CD4-positive, alpha-beta T cell (primary cell): ENCODE data around the gene APBB1. TPM values are rescaled to one million over a fixed set of nuclear protein-coding genes. Genes with fewer than 3 reads are reported as not detected.

Source experiments
- ATAC-seq: fragments of 200-7000 bp; cut with Tn5 transposase; one replicate; pipeline ENCODE4 v1.10.0; 2022; ENCODE audit warnings: mild to moderate bottlenecking; ENCODE audit not compliant: poor library complexity
- CTCF ChIA-PET: fragments of 350-600 bp; sonication (Branson Sonifier 250); formaldehyde crosslinking; loops from one replicate; lab custom pipeline; 2021; ENCODE audit warnings: antibody characterized with exemption, inconsistent platforms; lab: Charles Lee
- POLR2A ChIA-PET: fragments of 350-600 bp; sonication (Branson Sonifier 250); formaldehyde crosslinking; loops from one replicate; lab custom pipeline; 2021; ENCODE audit warnings: antibody characterized with exemption, inconsistent platforms; lab: Charles Lee
- DNase-seq, 14 experiments: peaks; one replicate each; pipeline ENCODE4 v3.0.0-alpha.2; 2013 to 2020; ENCODE audit warnings: mixed read lengths in 2 of 14
- H3K27ac ChIP-seq, 2 donors: one replicate each; pipeline versions ENCODE4 v1.5.1 to v1.7.0; 2013; ENCODE audit warnings: low read length in 2 of 2, low read depth in 1 of 2, mild to moderate bottlenecking in 1 of 2
- H3K27me3 ChIP-seq, 2 experiments: 1 replicate in 1 of 2; 2 replicates in 1 of 2; pipeline versions ENCODE4 v1.6.1 to v1.7.0; 2013; ENCODE audit warnings: low read length in 2 of 2, control low read depth in 1 of 2, mild to moderate bottlenecking in 1 of 2, moderate library complexity in 1 of 2; ENCODE audit not compliant: insufficient read depth in 2 of 2, control insufficient read depth in 1 of 2
- H3K36me3 ChIP-seq: one replicate; pipeline ENCODE4 v1.6.1; 2013; ENCODE audit warnings: low read length, control low read depth; ENCODE audit not compliant: insufficient read depth
- H3K4me1 ChIP-seq: one replicate; pipeline ENCODE4 v1.6.1; 2013; ENCODE audit warnings: low read length, control low read depth; ENCODE audit not compliant: insufficient read depth
- H3K4me3 ChIP-seq: one replicate; pipeline ENCODE4 v1.5.1; 2013; ENCODE audit warnings: mild to moderate bottlenecking, low read length, moderate library complexity
- H3K9me3 ChIP-seq, 2 experiments: 1 replicate in 1 of 2; 2 replicates in 1 of 2; pipeline versions ENCODE4 v1.6.1 to v1.7.0; 2013; ENCODE audit warnings: low read length in 2 of 2, mild to moderate bottlenecking in 2 of 2, control low read depth in 1 of 2, moderate library complexity in 1 of 2; ENCODE audit not compliant: control insufficient read depth in 1 of 2, insufficient read depth in 1 of 2
- H3K27ac Mint-ChIP-seq: one replicate; pipeline ENCODE4 v1.8.0; 2020; ENCODE audit warnings: mixed read lengths
- H3K27me3 Mint-ChIP-seq: one replicate; pipeline ENCODE4 v1.8.0; 2021; ENCODE audit warnings: mixed read lengths
- H3K36me3 Mint-ChIP-seq: one replicate; pipeline ENCODE4 v1.8.0; 2021; ENCODE audit warnings: low read depth, mixed read lengths
- H3K4me1 Mint-ChIP-seq: one replicate; pipeline ENCODE4 v1.8.0; 2021; ENCODE audit warnings: low read depth, mixed read lengths
- H3K4me3 Mint-ChIP-seq: one replicate; pipeline ENCODE4 v1.8.0; 2020; ENCODE audit warnings: mild to moderate bottlenecking, mixed read lengths
- H3K9me3 Mint-ChIP-seq: one replicate; pipeline ENCODE4 v1.8.0; 2020; ENCODE audit warnings: mixed read lengths
- intact Hi-C, 2 experiments: fragments of 100-400 bp; cut with DNase I in 1 of 2; cut with micrococcal nuclease in 1 of 2; formaldehyde crosslinking; loops; one replicate each; pipeline versions ENCODE4 v1.15.1 to v1.9.0; 2023 to 2025; cut with DNase I, micrococcal nuclease
- total RNA-seq, 174 experiments: library from RNA in 2 of 174; stranded (reverse) in 2 of 174; gene quantifications; one replicate each; pipeline ENCODE4 v1.2.3 and lab custom pipeline; 2021 to 2026
- TF ChIP-seq, protein P1 (sequence below): fragments of 200-600 bp; IDR thresholded peaks from one replicate; pipeline ENCODE4 v1.8.0; 2022; ENCODE audit warnings: antibody characterized with exemption, mild to moderate bottlenecking

The APBB1 gene
- total RNA-seq, 2 experiments from 2014 or later: 182 to 184 TPM

DNA sequence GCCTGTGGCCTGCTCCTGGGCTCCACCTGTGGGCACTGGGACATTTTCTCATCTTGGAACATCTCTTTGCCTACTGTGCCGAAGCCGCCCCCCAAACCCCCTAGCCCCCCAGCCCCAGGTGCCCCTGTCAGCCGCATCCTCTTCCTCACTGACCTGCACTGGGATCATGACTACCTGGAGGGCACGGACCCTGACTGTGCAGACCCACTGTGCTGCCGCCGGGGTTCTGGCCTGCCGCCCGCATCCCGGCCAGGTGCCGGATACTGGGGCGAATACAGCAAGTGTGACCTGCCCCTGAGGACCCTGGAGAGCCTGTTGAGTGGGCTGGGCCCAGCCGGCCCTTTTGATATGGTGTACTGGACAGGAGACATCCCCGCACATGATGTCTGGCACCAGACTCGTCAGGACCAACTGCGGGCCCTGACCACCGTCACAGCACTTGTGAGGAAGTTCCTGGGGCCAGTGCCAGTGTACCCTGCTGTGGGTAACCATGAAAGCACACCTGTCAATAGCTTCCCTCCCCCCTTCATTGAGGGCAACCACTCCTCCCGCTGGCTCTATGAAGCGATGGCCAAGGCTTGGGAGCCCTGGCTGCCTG is 27.3 kb downstream of the APBB1 start:
- Histone ChIP-seq H3K4me3 (peak overlapping the region; percentile 95), H3K27ac (peak overlapping the region in 1 of 2 donors; percentile 93), H3K27me3 (no peaks in the 10 kb centered on the region), H3K36me3 (peaks cover 42% of the 10 kb centered on the region), H3K4me1 (peaks cover 65% of the 10 kb centered on the region), H3K9me3 (no peaks in the 10 kb centered on the region)
- Mint-ChIP-seq H3K4me1 (peaks cover 81% of the 10 kb centered on the region), H3K27ac (peak overlapping the region; percentile 93), H3K27me3 (no peaks in the 10 kb centered on the region), H3K9me3 (no peaks in the 10 kb centered on the region), H3K4me3 (peak overlapping the region; percentile 90), H3K36me3 (peaks cover 64% of the 10 kb centered on the region)
- DNase-seq (peak in 1 of 14 experiments; percentile 27), ATAC-seq (no peak)
- intact Hi-C loops: loop anchor here (1.0 to 2.0 kb wide), 3 partner anchors 27 to 81 kb away; partner anchors contain the start of genes APBB1 (in 2 of the 2) and TRIM3 (in 1 of the 2)
- ChIA-PET CTCF (interaction anchor here (1.4 to 2.0 kb wide), 2 partner anchors 13 to 346 kb away, joined by 3 to 6 read pairs; no protein-coding TSS in a partner anchor), POLR2A (interaction anchor here (0.5 to 8.4 kb wide), 7 partner anchors 11 to 276 kb away, joined by 3 to 253 read pairs (median 31); partner anchors contain the start of genes APBB1, ARFIP2 and TIMM10B)
- TF ChIP-seq, protein P1, sequence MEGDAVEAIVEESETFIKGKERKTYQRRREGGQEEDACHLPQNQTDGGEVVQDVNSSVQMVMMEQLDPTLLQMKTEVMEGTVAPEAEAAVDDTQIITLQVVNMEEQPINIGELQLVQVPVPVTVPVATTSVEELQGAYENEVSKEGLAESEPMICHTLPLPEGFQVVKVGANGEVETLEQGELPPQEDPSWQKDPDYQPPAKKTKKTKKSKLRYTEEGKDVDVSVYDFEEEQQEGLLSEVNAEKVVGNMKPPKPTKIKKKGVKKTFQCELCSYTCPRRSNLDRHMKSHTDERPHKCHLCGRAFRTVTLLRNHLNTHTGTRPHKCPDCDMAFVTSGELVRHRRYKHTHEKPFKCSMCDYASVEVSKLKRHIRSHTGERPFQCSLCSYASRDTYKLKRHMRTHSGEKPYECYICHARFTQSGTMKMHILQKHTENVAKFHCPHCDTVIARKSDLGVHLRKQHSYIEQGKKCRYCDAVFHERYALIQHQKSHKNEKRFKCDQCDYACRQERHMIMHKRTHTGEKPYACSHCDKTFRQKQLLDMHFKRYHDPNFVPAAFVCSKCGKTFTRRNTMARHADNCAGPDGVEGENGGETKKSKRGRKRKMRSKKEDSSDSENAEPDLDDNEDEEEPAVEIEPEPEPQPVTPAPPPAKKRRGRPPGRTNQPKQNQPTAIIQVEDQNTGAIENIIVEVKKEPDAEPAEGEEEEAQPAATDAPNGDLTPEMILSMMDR: no peak

DNA sequence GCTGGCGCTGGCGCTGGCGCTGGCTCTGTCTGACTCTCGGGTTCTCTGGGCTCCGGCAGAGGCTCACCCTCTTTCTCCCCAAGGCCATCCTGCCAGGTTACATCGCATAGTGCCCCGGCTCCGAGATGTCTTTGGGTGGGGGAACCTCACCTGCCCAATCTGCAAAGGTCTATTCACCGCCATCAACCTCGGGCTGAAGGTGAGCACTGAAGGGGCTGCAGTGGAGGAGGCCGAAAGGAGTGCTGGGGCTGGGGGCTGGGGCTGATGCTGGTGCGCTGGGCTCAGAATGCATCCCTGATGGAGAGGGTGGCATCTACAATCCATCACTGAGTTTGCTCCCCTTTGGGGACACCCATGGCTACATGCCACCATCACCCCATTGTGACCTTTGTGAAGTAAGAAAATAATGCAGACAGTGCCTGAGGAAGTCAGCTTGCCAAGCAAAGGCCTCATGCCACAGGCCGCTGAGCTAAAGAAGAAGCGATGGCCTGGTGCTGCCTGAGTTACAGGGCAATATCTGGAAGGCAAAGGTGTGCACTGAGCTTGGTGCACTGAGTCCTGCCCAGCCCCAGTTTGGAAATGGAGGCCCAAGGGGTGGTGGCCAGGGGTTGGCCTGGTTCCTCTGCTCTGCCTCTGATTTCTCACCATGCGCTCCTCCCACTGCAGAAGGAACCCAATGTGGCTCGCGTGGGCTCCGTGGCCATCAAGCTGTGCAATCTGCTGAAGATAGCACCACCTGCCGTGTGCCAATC is 28.0 kb downstream of the APBB1 start:
- peaks cover 73% of the 10 kb centered on the region for H3K4me1 Mint-ChIP-seq
- ATAC-seq (no peak), DNase-seq (peak in 3 of 14 experiments; percentile 30 to 45 (median 45))
- H3K36me3 Mint-ChIP-seq: peaks cover 57% of the 10 kb centered on the region
- peak overlapping the region; percentile 93 for H3K27ac Mint-ChIP-seq
- ChIA-PET CTCF (interaction anchor here (0.7 to 2.1 kb wide), 10 partner anchors 12 to 347 kb away, joined by 3 to 19 read pairs (median 6); partner anchors contain the start of gene MRPL17), POLR2A (interaction anchor here (0.5 to 8.4 kb wide), 16 partner anchors 10 to 355 kb away, joined by 3 to 253 read pairs (median 8); partner anchors contain the start of genes APBB1, ARFIP2, TAF10 and TIMM10B)
- Histone ChIP-seq H3K27me3 (no peaks in the 10 kb centered on the region), H3K36me3 (peaks cover 38% of the 10 kb centered on the region), H3K27ac (peak overlapping the region; percentile 87 to 93), H3K4me1 (peaks cover 58% of the 10 kb centered on the region), H3K9me3 (no peaks in the 10 kb centered on the region), H3K4me3 (peak overlapping the region; percentile 95)
- peak overlapping the region; percentile 90 for H3K4me3 Mint-ChIP-seq
- no peaks in the 10 kb centered on the region for H3K27me3 Mint-ChIP-seq
- no peaks in the 10 kb centered on the region for H3K9me3 Mint-ChIP-seq
- TF ChIP-seq, protein P1: no peak
- intact Hi-C loops: loop anchor here (1.0 to 2.0 kb wide), 5 partner anchors 11 to 90 kb away; partner anchors contain the start of genes APBB1 (in 2 of the 2), ARFIP2 (in 1 of the 2), TIMM10B (in 1 of the 2) and TRIM3 (in 1 of the 2)
